Stimulated activated CD8-positive, alpha-beta memory T cell treated with anti-CD3 and anti-CD28 coated beads, Interleukin-4, amount 100 ng/mL, for 1 hour (primary cell): ENCODE results near the gene TNFSF15.

Source experiments
- DNase-seq, 2 donors: peaks; one replicate each; pipeline ENCODE4 v3.0.0-alpha.2; 2020; ENCODE audit warnings: low read depth in 2 of 2, low spot score in 1 of 2

Gene TNFSF15

GRCh38 chr9:114789006-114789405 is 16.8 kb downstream of the TNFSF15 start:
- no peak for DNase-seq

GRCh38 chr9:114787781-114788498 is 17.9 kb downstream of the TNFSF15 start:
- DNase-seq, result no peak

- no peak for DNase-seq
These were observed 18.6 kb downstream of the TNFSF15 start for GRCh38 chr9:114787214-114787613.

- DNase-seq, result no peak
These were observed 19.8 kb downstream of the TNFSF15 start for GRCh38 chr9:114785866-114786650.

GRCh38 chr9:114784721-114785279 is 21.0 kb downstream of the TNFSF15 start:
- no peak for DNase-seq

GRCh38 chr9:114782586-114782985 is 23.3 kb downstream of the TNFSF15 start:
- DNase-seq, result no peak

GRCh38 chr9:114779352-114779845 is 26.4 kb downstream of the TNFSF15 start:
- no peak for DNase-seq

- DNase-seq, result no peak
These were observed 27.8 kb downstream of the TNFSF15 start for GRCh38 chr9:114777821-114778609.

- no peak for DNase-seq
These were observed 29.0 kb downstream of the TNFSF15 start for GRCh38 chr9:114776683-114777399.

- DNase-seq, result no peak
These were observed 29.9 kb downstream of the TNFSF15 start for GRCh38 chr9:114775981-114776380.

GRCh38 chr9:114775121-114775520 is 30.7 kb downstream of the TNFSF15 start:
- DNase-seq, result no peak

- no peak for DNase-seq
These were observed 31.3 kb downstream of the TNFSF15 start for GRCh38 chr9:114774524-114774923.

- DNase-seq, result no peak
These were observed 34.0 kb downstream of the TNFSF15 start for GRCh38 chr9:114771889-114772288.

- no peak for DNase-seq
These were observed 34.8 kb downstream of the TNFSF15 start for GRCh38 chr9:114770991-114771390.

- no peak for DNase-seq
These were observed 36.2 kb downstream of the TNFSF15 start for GRCh38 chr9:114769624-114770023.

GRCh38 chr9:114763220-114763619 is 42.6 kb downstream of the TNFSF15 start:
- DNase-seq, result no peak

- no peak for DNase-seq
These were observed 44.3 kb downstream of the TNFSF15 start for GRCh38 chr9:114761523-114761922.

- no peak for DNase-seq
These were observed 46.1 kb downstream of the TNFSF15 start for GRCh38 chr9:114759512-114760341.

- no peak for DNase-seq
These were observed 47.9 kb downstream of the TNFSF15 start for GRCh38 chr9:114757984-114758383.

GRCh38 chr9:114757395-114757794 is 48.4 kb downstream of the TNFSF15 start:
- DNase-seq, result no peak
